Fibroblast of upper back skin (primary cell): Measurements from ENCODE around the gene NUDT16L1.

Experiments used
- DNase-seq: peaks from one replicate; pipeline ENCODE4 v3.0.0-alpha.2; 2013

NUDT16L1 gene

GRCh38 chr16:4664538-4665418, 28.6 kb upstream of the NUDT16L1 start:
- DNase-seq: no peak

DNA sequence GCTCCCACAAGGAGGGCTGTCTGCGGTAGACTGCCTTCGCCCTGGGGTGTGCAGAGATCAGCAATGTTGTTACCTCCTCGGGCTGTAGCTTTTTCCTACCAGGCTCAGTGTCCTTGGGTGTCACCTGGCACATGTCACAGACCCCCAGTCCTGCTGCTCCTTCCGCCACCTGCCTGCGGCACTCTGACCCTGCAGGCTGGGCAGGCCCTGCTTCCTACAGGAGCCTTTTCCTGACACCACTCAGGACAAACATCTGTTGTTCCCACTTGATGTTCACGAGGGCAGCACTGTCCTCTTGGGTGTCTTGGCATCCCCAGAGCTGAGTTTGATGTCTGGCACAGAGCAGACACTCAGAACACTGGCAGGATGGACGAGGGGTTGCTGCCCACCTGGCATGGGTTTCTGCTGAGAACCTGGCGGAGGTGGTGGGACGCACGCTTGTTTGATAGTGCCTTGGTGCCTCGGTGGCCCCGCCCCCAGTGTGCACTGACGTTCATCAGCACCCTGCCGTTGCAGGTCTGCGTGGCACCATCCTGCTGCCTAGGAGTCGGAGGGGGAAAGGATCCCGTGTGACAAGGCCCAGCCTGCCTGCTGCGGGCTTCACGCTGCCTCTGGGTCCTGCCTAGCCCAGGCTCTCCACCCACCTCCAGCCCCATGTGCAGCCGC, 26.7 kb upstream of the NUDT16L1 start:
- DNase-seq: no peak

GRCh38 chr16:4667203-4667963, 26.0 kb upstream of the NUDT16L1 start:
- DNase-seq: no peak

GRCh38 chr16:4668313-4668960, 24.9 kb upstream of the NUDT16L1 start:
- no peak for DNase-seq

DNA sequence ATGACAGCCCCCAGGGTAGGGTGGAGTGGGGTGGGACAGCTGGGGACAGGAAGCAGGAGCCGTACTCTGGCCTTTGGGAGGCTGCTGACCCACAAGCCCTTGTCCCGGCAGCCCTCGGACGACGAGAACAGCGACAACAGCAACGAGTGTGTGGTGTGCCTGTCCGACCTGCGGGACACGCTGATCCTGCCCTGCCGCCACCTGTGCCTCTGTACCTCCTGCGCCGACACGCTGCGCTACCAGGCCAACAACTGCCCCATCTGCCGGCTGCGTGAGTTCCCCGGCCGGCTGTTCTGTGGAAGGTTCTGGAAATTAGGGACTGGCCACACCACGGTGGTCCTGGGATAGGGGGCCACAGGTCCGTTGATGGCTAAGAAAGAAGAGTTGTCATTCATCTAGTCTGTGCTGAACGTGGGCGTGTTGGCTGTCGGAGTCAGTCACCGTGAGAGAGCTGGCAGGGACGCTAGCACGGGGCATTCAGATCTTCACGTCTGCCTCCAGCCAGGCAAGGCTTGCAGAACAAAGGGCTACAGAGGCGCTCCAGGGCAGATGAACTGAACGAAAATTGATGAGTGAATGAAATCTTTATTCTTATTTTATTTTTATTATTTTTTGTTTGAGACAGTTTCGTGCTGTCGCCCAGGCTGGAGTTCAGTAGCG, 19.8 kb upstream of the NUDT16L1 start:
- DNase-seq: no peak

GRCh38 chr16:4674926-4675530, 18.3 kb upstream of the NUDT16L1 start:
- no peak for DNase-seq

DNA sequence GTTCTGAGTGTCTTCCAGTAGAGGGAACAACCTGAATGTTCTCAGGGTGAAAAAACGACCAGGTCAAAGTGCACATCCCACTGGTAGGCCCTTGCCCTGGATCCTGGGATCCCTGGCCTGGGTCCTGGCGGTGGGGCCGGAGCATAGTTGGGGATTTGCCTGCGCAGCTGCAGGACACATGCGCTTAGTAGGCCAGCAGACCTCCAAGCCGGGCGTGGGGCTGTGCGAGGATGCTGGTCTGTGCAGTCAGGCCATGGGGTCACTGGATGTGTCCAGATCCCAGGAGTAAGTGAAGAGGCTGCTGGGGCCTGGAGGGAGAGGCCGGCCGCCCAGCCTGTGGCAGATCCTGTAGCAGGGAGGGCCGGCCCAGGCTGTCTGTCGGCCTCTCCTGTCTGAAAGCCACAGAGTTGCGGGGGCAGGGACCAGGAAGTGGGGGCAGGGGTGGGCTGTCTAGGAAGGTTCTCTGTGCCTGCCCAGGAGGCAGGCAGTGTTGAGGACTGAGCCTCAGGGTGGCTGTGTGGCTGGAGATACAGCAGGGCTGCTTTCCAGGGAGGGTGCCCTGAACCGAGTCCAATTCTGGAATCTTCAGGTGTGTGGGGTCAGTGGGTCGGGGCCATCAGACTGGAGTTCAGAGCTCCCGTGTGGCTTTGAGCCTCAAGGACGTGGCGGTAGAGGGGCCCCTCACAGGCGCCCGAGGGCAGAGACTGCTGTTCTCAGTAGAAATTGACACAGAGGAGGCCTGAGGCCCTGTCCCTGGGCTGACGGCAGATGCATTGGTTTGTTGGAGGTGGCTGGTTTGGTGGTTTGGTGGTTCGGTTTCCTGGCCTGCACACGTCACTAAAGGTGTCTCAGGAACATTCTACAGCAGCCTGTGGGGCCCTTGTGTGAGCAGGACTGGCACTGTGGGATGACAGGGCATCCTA, 17.2 kb upstream of the NUDT16L1 start:
- no peak for DNase-seq

DNA sequence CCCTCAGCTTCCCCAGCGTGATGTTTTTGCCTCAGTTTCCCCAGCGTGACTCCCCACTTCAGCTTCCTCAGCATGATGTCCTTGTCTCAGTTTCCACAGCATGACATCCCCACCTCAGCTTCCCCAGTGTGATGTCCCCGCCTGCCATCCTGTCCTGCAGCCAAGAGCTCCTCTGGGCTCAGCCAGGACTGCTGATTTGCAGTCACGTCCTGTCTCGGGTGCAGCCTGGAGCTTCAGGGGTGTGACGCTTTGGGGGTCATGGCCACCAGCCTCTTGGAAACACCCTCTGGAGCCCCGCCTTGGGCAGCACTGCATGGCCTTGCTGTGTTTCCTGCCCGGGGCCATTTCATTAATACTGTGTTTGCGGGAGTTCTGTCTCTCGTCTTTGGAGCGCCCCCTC, 16.5 kb upstream of the NUDT16L1 start:
- DNase-seq: no peak

DNA sequence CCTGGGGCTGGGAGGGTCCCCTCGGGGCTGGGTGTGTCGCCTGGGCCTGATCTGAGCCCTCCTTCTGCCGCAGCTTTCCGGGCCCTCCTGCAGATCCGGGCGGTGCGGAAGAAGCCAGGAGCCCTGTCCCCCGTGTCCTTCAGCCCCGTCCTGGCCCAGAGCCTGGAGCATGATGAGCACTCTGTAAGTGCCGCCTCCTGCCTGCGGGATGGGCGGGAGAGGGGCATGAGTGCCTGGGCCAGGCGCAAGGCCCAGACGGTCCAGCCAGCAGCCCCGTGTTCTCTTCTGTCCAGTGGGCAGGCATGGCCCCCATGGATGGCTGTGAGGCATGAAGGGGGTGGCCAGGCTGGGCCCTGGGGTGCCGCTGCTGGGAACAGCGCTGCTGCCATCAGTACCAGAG, 16.0 kb upstream of the NUDT16L1 start:
- no peak for DNase-seq

- DNase-seq: no peak
Observed at GRCh38 chr16:4677994-4678393, 15.4 kb upstream of the NUDT16L1 start.

DNA sequence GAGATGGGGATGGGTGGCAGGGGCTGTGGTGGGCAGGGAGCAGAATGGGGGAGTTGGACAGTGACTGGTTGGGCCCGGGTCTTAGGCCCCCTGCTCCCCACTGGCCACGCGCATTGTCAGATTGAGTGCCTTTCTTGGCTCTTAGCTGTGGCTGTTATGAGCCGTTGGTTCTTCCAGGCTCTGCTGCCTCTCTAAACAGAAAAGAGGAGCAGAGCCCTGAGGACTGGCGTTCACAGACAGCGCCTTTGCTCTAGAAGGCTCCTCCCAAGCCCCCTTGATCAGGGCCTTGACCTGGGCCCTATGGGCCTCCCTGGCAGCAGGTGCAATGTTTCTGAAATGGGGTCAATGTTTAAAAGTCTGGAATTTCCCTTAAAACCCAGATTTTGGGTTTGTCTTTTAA, 14.8 kb upstream of the NUDT16L1 start:
- no peak for DNase-seq

GRCh38 chr16:4679156-4679849, 14.1 kb upstream of the NUDT16L1 start:
- no peak for DNase-seq

- peak; percentile 55 for DNase-seq
Observed at GRCh38 chr16:4679850-4680636, 13.3 kb upstream of the NUDT16L1 start.

- DNase-seq: no peak
Observed at GRCh38 chr16:4680673-4681470, 12.5 kb upstream of the NUDT16L1 start.

DNA sequence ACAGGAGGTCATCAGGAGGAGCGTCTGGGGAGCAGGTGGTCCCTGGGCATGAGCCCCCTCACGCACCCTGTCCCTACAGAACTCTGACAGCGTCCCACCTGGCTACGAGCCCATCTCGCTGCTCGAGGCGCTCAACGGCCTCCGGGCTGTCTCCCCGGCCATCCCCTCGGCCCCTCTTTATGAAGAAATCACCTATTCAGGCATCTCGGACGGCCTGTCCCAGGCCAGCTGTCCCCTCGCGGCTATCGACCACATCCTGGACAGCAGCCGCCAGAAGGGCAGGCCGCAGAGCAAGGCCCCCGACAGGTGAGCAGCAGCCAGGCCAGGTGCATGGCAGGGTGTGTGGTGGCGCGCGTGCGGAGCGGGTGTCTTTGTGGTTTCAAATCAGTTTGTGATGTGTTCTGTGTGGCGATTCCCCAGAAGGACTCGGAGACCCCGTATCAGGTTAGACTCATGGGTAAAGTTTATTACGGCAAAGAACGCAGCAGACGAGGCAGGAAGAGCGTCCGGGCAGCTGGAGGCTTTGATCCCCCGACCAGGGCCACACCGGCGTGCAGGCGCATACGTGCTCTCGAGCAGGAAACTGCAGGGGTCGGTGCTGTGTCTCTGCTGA, 11.8 kb upstream of the NUDT16L1 start:
- no peak for DNase-seq

DNA sequence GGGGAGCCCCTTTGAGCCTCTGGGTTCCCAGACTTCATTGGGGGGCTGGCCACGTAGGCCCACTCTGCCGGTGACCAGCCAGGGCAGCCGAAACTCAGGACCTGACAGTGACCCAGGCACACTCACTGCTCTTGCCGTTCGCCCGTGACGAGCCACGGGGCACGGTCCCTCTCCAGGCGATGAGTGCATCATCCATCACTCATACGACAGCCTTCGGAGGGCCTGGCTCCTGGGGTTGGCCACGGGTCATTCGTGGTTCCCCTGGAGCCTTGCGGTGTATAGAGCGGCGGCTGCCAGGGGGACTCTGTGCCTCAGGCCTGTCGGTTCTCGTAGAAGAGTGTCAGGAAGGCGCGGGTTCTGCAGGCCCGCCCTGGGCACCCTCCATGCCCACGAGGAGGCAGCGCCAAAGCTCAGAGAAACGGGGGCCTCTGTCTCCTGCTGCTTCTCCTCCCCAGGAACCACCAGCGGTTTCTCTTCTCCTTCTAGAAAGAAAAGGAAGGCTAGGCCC, 11.2 kb upstream of the NUDT16L1 start:
- no peak for DNase-seq

DNA sequence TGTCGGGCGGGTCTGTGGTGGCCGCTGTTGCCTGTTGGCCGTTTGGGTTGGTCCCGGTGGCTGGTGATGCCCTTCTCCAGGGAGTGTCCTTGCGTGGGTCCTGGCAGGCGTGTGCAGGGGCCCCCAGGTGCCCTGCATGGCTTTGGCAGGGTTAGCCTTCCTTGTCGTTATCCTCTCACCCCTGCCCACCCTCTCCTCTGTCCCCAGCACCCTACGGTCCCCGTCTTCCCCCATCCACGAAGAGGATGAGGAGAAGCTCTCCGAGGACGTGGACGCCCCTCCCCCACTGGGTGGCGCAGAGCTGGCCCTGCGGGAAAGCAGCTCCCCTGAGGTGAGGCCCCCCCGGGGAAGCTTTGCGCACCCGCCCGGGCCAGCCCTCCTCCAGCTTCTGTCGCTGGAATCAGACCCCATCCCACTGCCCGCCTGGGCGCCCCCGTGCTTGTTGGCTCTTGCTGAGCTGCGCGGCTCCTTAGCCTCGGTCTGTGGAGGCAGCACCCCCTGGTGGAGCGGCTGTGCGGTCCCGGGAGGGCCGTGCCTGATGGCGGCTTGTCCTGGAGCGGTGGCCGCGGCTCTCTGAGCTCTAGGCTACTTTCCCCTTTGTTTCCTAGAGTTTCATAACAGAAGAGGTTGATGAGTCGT, 10.6 kb upstream of the NUDT16L1 start:
- DNase-seq: no peak
